GM10248 (cell line): ENCODE data around the gene CSNK1D.

Experiments
- CTCF ChIA-PET: fragments of 300-600 bp; sonication (Branson Sonifier 250); formaldehyde crosslinking; extraction: SDS; loops from one replicate; lab custom pipeline; 2021; ENCODE audit warnings: antibody characterized with exemption; lab: Yijun Ruan, JAX
- POLR2A ChIA-PET: fragments of 350-650 bp; sonication (Branson Sonifier 250); formaldehyde crosslinking; extraction: SDS; loops from one replicate; lab custom pipeline; 2020; ENCODE audit warnings: antibody characterized with exemption; lab: Yijun Ruan, JAX
- DNase-seq: peaks from one replicate; pipeline ENCODE4 v3.0.0; 2012; ENCODE audit errors: extremely low spot score
- CTCF ChIP-seq: IDR thresholded peaks from 2 replicates; pipeline ENCODE4 v1.5.1; 2012; ENCODE audit warnings: mild to moderate bottlenecking, low read depth; ENCODE audit errors: extremely low read depth, missing control alignments, control extremely low read depth

The CSNK1D gene

GRCh38 chr17:82219753-82220709 lies 53.5 kb downstream of the CSNK1D start:
- ChIA-PET POLR2A (interaction anchor here (0.8 kb wide), 1 partner anchor 10 kb away, joined by 3 read pairs; no protein-coding TSS in a partner anchor), CTCF (interaction anchor here (1.0 to 1.3 kb wide), 3 partner anchors 9 to 16 kb away, joined by 3 to 4 read pairs (median 3); partner anchors contain the start of gene SLC16A3)
- TF ChIP-seq CTCF: no peak
- no peak for DNase-seq

- no peak for DNase-seq
- no peak for TF ChIP-seq CTCF
- ChIA-PET CTCF (interaction anchor here (1.0 kb wide), 1 partner anchor 10 kb away, joined by 3 read pairs; the partner anchor contains the start of gene SLC16A3), POLR2A (no interaction called here)
These were observed 54.4 kb downstream of the CSNK1D start for GRCh38 chr17:82219083-82219482.

- ChIA-PET CTCF (interaction anchor here (1.0 kb wide), 1 partner anchor 12 kb away, joined by 3 read pairs; no protein-coding TSS in a partner anchor), POLR2A (no interaction called here)
- TF ChIP-seq CTCF: no peak
- DNase-seq: no peak
These were observed 55.0 kb downstream of the CSNK1D start for GRCh38 chr17:82218349-82219075.

GRCh38 chr17:82217530-82218204 lies 55.8 kb downstream of the CSNK1D start:
- POLR2A ChIA-PET: no interaction called here
- DNase-seq: no peak
- CTCF ChIA-PET: interaction anchor here (1.0 kb wide), 1 partner anchor 11 kb away, joined by 3 read pairs; no protein-coding TSS in a partner anchor
- no peak for TF ChIP-seq CTCF

GRCh38 chr17:82217120-82217529 lies 56.4 kb downstream of the CSNK1D start:
- POLR2A ChIA-PET: no interaction called here
- TF ChIP-seq CTCF: no peak
- DNase-seq: no peak
- CTCF ChIA-PET: interaction anchor here (2.6 kb wide), 1 partner anchor 11 kb away, joined by 15 read pairs; no protein-coding TSS in a partner anchor
